Peyer's patch (tissue), 4 donors: ENCODE data around the gene PRICKLE1.

Source experiments
- POLR2A ChIP-seq, 2 donors: fragments of 450-650 bp; IDR thresholded peaks; one replicate each; pipeline ENCODE4 v1.5.1; 2017; ENCODE audit warnings: antibody characterized with exemption in 2 of 2, mild to moderate bottlenecking in 2 of 2, moderate library complexity in 2 of 2
- TF ChIP-seq, protein P1 (sequence below), 6 experiments: fragments of 450-650 bp in 4 of 6; fragments of 200-600 bp in 2 of 6; sonication (generic) in 1 of 6; IDR thresholded peaks; one replicate each; pipeline ENCODE4 v1.5.1; 2017 to 2019; ENCODE audit warnings: antibody characterized with exemption in 6 of 6, mild to moderate bottlenecking in 3 of 6, moderate library complexity in 1 of 6

DNA sequence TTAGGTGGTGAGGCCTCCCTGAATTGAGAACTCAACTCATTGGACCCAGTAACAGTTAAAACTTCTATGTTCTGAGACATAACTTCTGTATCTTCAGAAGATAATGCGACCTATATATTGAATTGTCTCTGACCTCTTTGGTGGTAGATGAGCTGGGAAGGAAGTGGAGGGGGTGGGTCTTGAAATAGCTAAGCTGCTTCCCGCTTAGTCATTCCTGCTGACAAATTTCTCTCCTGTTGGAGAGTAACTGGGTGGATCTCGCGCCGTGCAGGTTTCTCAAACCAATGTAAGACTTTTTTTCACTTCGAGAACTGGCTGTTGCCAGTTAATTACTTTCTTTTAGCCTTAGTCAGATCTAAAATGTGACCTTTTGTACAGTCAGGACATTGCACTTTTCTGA, 162.8 kb downstream of the PRICKLE1 start:
- TF ChIP-seq, protein P1, sequence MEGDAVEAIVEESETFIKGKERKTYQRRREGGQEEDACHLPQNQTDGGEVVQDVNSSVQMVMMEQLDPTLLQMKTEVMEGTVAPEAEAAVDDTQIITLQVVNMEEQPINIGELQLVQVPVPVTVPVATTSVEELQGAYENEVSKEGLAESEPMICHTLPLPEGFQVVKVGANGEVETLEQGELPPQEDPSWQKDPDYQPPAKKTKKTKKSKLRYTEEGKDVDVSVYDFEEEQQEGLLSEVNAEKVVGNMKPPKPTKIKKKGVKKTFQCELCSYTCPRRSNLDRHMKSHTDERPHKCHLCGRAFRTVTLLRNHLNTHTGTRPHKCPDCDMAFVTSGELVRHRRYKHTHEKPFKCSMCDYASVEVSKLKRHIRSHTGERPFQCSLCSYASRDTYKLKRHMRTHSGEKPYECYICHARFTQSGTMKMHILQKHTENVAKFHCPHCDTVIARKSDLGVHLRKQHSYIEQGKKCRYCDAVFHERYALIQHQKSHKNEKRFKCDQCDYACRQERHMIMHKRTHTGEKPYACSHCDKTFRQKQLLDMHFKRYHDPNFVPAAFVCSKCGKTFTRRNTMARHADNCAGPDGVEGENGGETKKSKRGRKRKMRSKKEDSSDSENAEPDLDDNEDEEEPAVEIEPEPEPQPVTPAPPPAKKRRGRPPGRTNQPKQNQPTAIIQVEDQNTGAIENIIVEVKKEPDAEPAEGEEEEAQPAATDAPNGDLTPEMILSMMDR (IDR thresholded peaks at IDR 0.05) = no peak
- TF ChIP-seq POLR2A (IDR thresholded peaks at IDR 0.05) = no peak
